GM12878 (cell line): ENCODE results near the gene ADCY5. TPM values are rescaled to one million over a fixed set of nuclear protein-coding genes. Genes with fewer than 3 reads are reported as not detected.

Source experiments
- CEBPZ ChIP-seq: fragments of 150-350 bp; IDR thresholded peaks from 2 replicates; pipeline ENCODE4 v1.6.1; 2016; ENCODE audit warnings: low read depth, low read length
- CREM ChIP-seq: IDR thresholded peaks from 2 replicates; pipeline ENCODE4 v1.6.1; 2014; ENCODE audit warnings: antibody characterized with exemption, low read depth
- CTCF ChIP-seq, 3 experiments: IDR thresholded peaks in 2 of 3; conservative IDR thresholded peaks in 1 of 3; 2 replicates each; pipeline ENCODE4 v1.5.1; 2011; ENCODE audit warnings: low read depth in 3 of 3, low read length in 3 of 3, mild to moderate bottlenecking in 3 of 3, control low read depth in 2 of 3, moderate library complexity in 2 of 3, inconsistent platforms in 1 of 3, mixed read lengths in 1 of 3; ENCODE audit not compliant: control insufficient read depth in 2 of 3, insufficient read depth in 1 of 3; ENCODE audit errors: extremely low read depth in 1 of 3
- ESRRA ChIP-seq: IDR thresholded peaks from 2 replicates; pipeline ENCODE4 v1.6.1; 2012; ENCODE audit warnings: mild to moderate bottlenecking, low read length, improper control_type of control experiment
- HSF1 ChIP-seq: fragments of 150-350 bp; IDR thresholded peaks from 2 replicates; pipeline ENCODE4 v1.6.1; 2014; ENCODE audit warnings: mild to moderate bottlenecking, low read depth, low read length
- NFIC ChIP-seq: IDR thresholded peaks from 2 replicates; pipeline ENCODE4 v1.6.1; 2012; ENCODE audit warnings: low read depth, mild to moderate bottlenecking, inconsistent platforms, low read length, moderate library complexity
- RCOR1 ChIP-seq: conservative IDR thresholded peaks from 2 replicates; pipeline ENCODE4 v1.6.1; 2012; ENCODE audit warnings: low read depth, low read length, improper control_type of control experiment
- SKIL ChIP-seq: fragments of 450-650 bp; IDR thresholded peaks from 2 replicates; pipeline ENCODE4 v1.6.1; 2017; ENCODE audit warnings: mild to moderate bottlenecking, low read depth, inconsistent platforms; ENCODE audit not compliant: poor library complexity, severe bottlenecking
- polyA plus RNA-seq, 11 experiments: library from polyadenylated mRNA; depleted of rRNA in 4 of 11; unstranded in 6 of 11; stranded (reverse) in 5 of 11; fragments of >200 nt; fragmentation: Nextera tagmentation in 4 of 11; fragmentation: Illumina TruSeq in 1 of 11; extraction: Ambion mirVana in 4 of 11; extraction: Trizol in 1 of 11; gene quantifications; 1 replicate in 1 of 11; 2 replicates in 10 of 11; pipeline versions ENCODE4 v1.2.1 to v1.2.3, GENCODE V29; 2011 to 2016; ENCODE audit warnings: inconsistent platforms in 2 of 11, missing spikeins in 2 of 11, low read depth in 1 of 11
- total RNA-seq, 4 experiments: library from RNA; depleted of rRNA in 3 of 4; stranded (reverse); fragments of >200 nt in 3 of 4; fragmentation: Illumina TruSeq in 1 of 4; extraction: Trizol in 1 of 4; gene quantifications; 2 replicates each; pipeline versions ENCODE4 v1.2.1 to v1.2.3, GENCODE V29; 2013 to 2021

ADCY5 gene
- total and polyA plus RNA-seq, 10 of the 15 experiments (the other 5 are each of a cell fraction or from before 2014, with no cell fraction given) = under 0.01 to 0.24 (median 0.02) TPM; not detected in 4

- TF ChIP-seq CREM = no peak
- TF ChIP-seq NFIC = no peak
- no peak for TF ChIP-seq ESRRA
- no peak for TF ChIP-seq HSF1
- no peak for TF ChIP-seq SKIL
- no peak for TF ChIP-seq CEBPZ
- TF ChIP-seq RCOR1 = no peak
- TF ChIP-seq CTCF (IDR thresholded peaks at IDR 0.05 in 2 of 3, conservative IDR thresholded peaks at IDR 0.05 in 1 of 3; ENCODE audit: control insufficient read depth in 2 of 3, extremely low read depth in 1 of 3, insufficient read depth in 1 of 3, low read depth in 3 of 3, low read length in 3 of 3) = no peak
- TF ChIP-seq, all 136 proteins: peak for 0
These were observed 24.4 kb downstream of the ADCY5 start (continued) for GRCh38 chr3:123424321-123424998.
